ENCODE measurements around the gene FOXA2. TPM values are rescaled to one million over a fixed set of nuclear protein-coding genes. Genes with fewer than 3 reads are reported as not detected.

The FOXA2 gene
- total and polyA plus RNA-seq, 2 of the 13 experiments (the other 11 are each of a cell fraction or from before 2014, with no cell fraction given): 8.8 to 12.2 TPM

GRCh38 chr20:22582964-22583772, 1.2 kb downstream of the FOXA2 start (continued):
- TF ChIP-seq ATF6 (CRISPR knock-in tag; conservative IDR thresholded peaks at IDR 0.05): no peak
- no peak for TF ChIP-seq RAD51 (IDR thresholded peaks at IDR 0.05; ENCODE audit: borderline replicate concordance)
- TF ChIP-seq DDIT3 (CRISPR knock-in tag; IDR thresholded peaks at IDR 0.05): no peak
- no peak for TF ChIP-seq NFKBIZ (CRISPR knock-in tag; IDR thresholded peaks at IDR 0.05)
- 0 out of 2 replicates have a peak, but pooled peaks have one; percentile 60 for TF ChIP-seq ZNF547 (CRISPR knock-in tag; IDR thresholded peaks at IDR 0.05)
- TF ChIP-seq FOXK2 (IDR thresholded peaks at IDR 0.05): no peak
- TF ChIP-seq PRMT3 (CRISPR knock-in tag; IDR thresholded peaks at IDR 0.05; ENCODE audit: borderline replicate concordance, low read depth): 0 out of 2 replicates have a peak, but pooled peaks have one; percentile 54
- no peak for TF ChIP-seq SRY (CRISPR knock-in tag; IDR thresholded peaks at IDR 0.05)
- TF ChIP-seq MEIS2 (CRISPR knock-in tag; IDR thresholded peaks at IDR 0.05): peak; percentile 62; the same call in 1 of the 2 replicates
- no peak for TF ChIP-seq ZFYVE20 (CRISPR knock-in tag; IDR thresholded peaks at IDR 0.05; ENCODE audit: borderline replicate concordance, low read depth)
- TF ChIP-seq FOXA1 (IDR thresholded peaks at IDR 0.05): no peak
- 0 out of 2 replicates have a peak, but pooled peaks have one; percentile 12 for TF ChIP-seq FOXA1 (CRISPR knock-in tag; IDR thresholded peaks at IDR 0.05)
- TF ChIP-seq HOXA3 (CRISPR knock-in tag; IDR thresholded peaks at IDR 0.05): peak; percentile 11; the same call in 1 of the 2 replicates
- TF ChIP-seq ZNF615 (CRISPR knock-in tag; IDR thresholded peaks at IDR 0.05; ENCODE audit: borderline replicate concordance): no peak
- 0 out of 2 replicates have a peak, but pooled peaks have one; percentile 7 for TF ChIP-seq ZBTB34 (CRISPR knock-in tag; IDR thresholded peaks at IDR 0.05)
- no peak for TF ChIP-seq RFX5 (IDR thresholded peaks at IDR 0.05; ENCODE audit: low read depth, low read length)
- peak; percentile 72 for TF ChIP-seq POLR2G (IDR thresholded peaks at IDR 0.05; ENCODE audit: low read depth, low read length)
- no peak for TF ChIP-seq ZNF772 (CRISPR knock-in tag; IDR thresholded peaks at IDR 0.05)
- 0 out of 4 replicates have a peak, but pooled peaks of 1 of the 2 experiments have one; percentile 17 for TF ChIP-seq ATF4 (CRISPR knock-in tag; IDR thresholded peaks at IDR 0.05)
- no peak for TF ChIP-seq ZSCAN30 (CRISPR knock-in tag; IDR thresholded peaks at IDR 0.05)
- TF ChIP-seq BORCS8-MEF2B (CRISPR knock-in tag; IDR thresholded peaks at IDR 0.05): peak; percentile 78
- TF ChIP-seq TBX3 (IDR thresholded peaks at IDR 0.05; ENCODE audit: borderline replicate concordance): no peak
- TF ChIP-seq MATR3 (CRISPR knock-in tag; IDR thresholded peaks at IDR 0.05): no peak
- TF ChIP-seq SALL2 (CRISPR knock-in tag; IDR thresholded peaks at IDR 0.05): no peak
- peak; percentile 67 for TF ChIP-seq TGIF2 (CRISPR knock-in tag; IDR thresholded peaks at IDR 0.05)
- peak; percentile 83 for TF ChIP-seq ASH2L (IDR thresholded peaks at IDR 0.05; ENCODE audit: insufficient read length, low read depth, low read length)
- TF ChIP-seq ARID2 (CRISPR knock-in tag; IDR thresholded peaks at IDR 0.05; ENCODE audit: borderline replicate concordance): 0 out of 2 replicates have a peak, but pooled peaks have one; percentile 22
